GM18519 (cell line): ENCODE results near the gene PEX26.
"Not testable (repeated sequence)": the region's sequence is repeated elsewhere in the genome, so short reads cannot be mapped to it uniquely, and the experiment has no call there.

Experiments
- ATAC-seq: cut with Tn5 transposase; IDR thresholded peaks from one replicate; pipeline ENCODE4 v1.9.1; 2021; ENCODE audit warnings: mild to moderate bottlenecking, moderate library complexity; ENCODE audit not compliant: unreplicated experiment, low FRiP score

The PEX26 gene

GRCh38 chr22:18070556-18071306 is 7.1 kb upstream of the PEX26 start:
- ATAC-seq = no peak

- ATAC-seq = not testable (repeated sequence)
Observed at GRCh38 chr22:18071307-18071967, 6.4 kb upstream of the PEX26 start.

GRCh38 chr22:18071968-18072310 is 5.9 kb upstream of the PEX26 start:
- ATAC-seq = no peak

- no peak for ATAC-seq
Observed at GRCh38 chr22:18073467-18073866, 4.3 kb upstream of the PEX26 start.

GRCh38 chr22:18073927-18074326 is 3.9 kb upstream of the PEX26 start:
- ATAC-seq = not testable (repeated sequence)

- ATAC-seq = no peak
Observed at GRCh38 chr22:18075101-18075719, 2.6 kb upstream of the PEX26 start.

GRCh38 chr22:18075720-18076497 is 1.9 kb upstream of the PEX26 start:
- ATAC-seq = no peak

GRCh38 chr22:18077087-18077638 is 627 bp upstream of the PEX26 start:
- ATAC-seq = peak; percentile 2

GRCh38 chr22:18078329-18079041 is 695 bp downstream of the PEX26 start:
- no peak for ATAC-seq

- ATAC-seq = no peak
Observed at GRCh38 chr22:18079706-18080233, 2.0 kb downstream of the PEX26 start.

GRCh38 chr22:18081416-18081815 is 3.6 kb downstream of the PEX26 start:
- no peak for ATAC-seq

- ATAC-seq = no peak
Observed at GRCh38 chr22:18082467-18082866, 4.7 kb downstream of the PEX26 start.

GRCh38 chr22:18083406-18083805 is 5.6 kb downstream of the PEX26 start:
- no peak for ATAC-seq

- ATAC-seq = no peak
Observed at GRCh38 chr22:18085188-18085587, 7.4 kb downstream of the PEX26 start.

GRCh38 chr22:18087350-18087855 is 9.6 kb downstream of the PEX26 start:
- no peak for ATAC-seq

GRCh38 chr22:18088825-18089568 is 11.2 kb downstream of the PEX26 start:
- ATAC-seq = no peak

GRCh38 chr22:18090286-18090685 is 12.5 kb downstream of the PEX26 start:
- ATAC-seq = no peak

- no peak for ATAC-seq
Observed at GRCh38 chr22:18091478-18091877, 13.7 kb downstream of the PEX26 start.
